ENCODE data around the gene TSPAN16.
A peak's percentile ranks its signal among the peaks of the same experiment; 100 is the strongest.
"Not testable (repeated sequence)": the region's sequence is repeated elsewhere in the genome, so short reads cannot be mapped to it uniquely, and the experiment has no call there.

The TSPAN16 gene

GRCh38 chr19:11332822-11333221 is 36.9 kb downstream of the TSPAN16 start:
- no peaks in the 10 kb centered on the region for H3K27me3 ChIP-seq (ENCODE audit: insufficient read depth, low read length)
- peaks cover 9% of the 10 kb centered on the region for H3K9me3 ChIP-seq (ENCODE audit: low read length)
- H3K4me1 ChIP-seq (ENCODE audit: insufficient read depth, low read length), result no peaks in the 10 kb centered on the region
- H3K4me3 ChIP-seq (ENCODE audit: low read length), result no peak overlapping the region
- no peak overlapping the region for H2AFZ ChIP-seq (ENCODE audit: low read depth, low read length)
- H3K36me3 ChIP-seq (ENCODE audit: insufficient read depth, low read length), result peaks cover 25% of the 10 kb centered on the region

GRCh38 chr19:11333838-11334237 is 37.9 kb downstream of the TSPAN16 start:
- peaks cover 25% of the 10 kb centered on the region for H3K36me3 ChIP-seq (ENCODE audit: insufficient read depth, low read length)
- not testable (repeated sequence) for H3K9me3 ChIP-seq (ENCODE audit: low read length); H3K27me3 ChIP-seq (ENCODE audit: insufficient read depth, low read length); H3K4me1 ChIP-seq (ENCODE audit: insufficient read depth, low read length); H2AFZ ChIP-seq (ENCODE audit: low read depth, low read length); H3K4me3 ChIP-seq (ENCODE audit: low read length)

GRCh38 chr19:11335449-11336146 is 39.6 kb downstream of the TSPAN16 start:
- H3K4me3 ChIP-seq (ENCODE audit: low read length), result no peak overlapping the region

GRCh38 chr19:11337080-11337479 is 41.1 kb downstream of the TSPAN16 start:
- H3K9me3 ChIP-seq (ENCODE audit: low read length), result peaks cover 9% of the 10 kb centered on the region
- H3K36me3 ChIP-seq (ENCODE audit: insufficient read depth, low read length), result peaks cover 29% of the 10 kb centered on the region
- no peak overlapping the region for H3K4me3 ChIP-seq (ENCODE audit: low read length)
- no peak overlapping the region for H2AFZ ChIP-seq (ENCODE audit: low read depth, low read length)
- H3K4me1 ChIP-seq (ENCODE audit: insufficient read depth, low read length), result peaks cover 14% of the 10 kb centered on the region
- no peaks in the 10 kb centered on the region for H3K27me3 ChIP-seq (ENCODE audit: insufficient read depth, low read length)

More at GRCh38 chr19:11335449-11336146, 39.6 kb downstream of the TSPAN16 start:
- Histone ChIP-seq H2AFZ (ENCODE audit: low read depth, low read length) (no peak overlapping the region), H3K4me1 (ENCODE audit: insufficient read depth, low read length) (peaks cover 14% of the 10 kb centered on the region), H3K27me3 (ENCODE audit: insufficient read depth, low read length) (no peaks in the 10 kb centered on the region), H3K9me3 (ENCODE audit: low read length) (peaks cover 9% of the 10 kb centered on the region), H3K36me3 (ENCODE audit: insufficient read depth, low read length) (peaks cover 25% of the 10 kb centered on the region)

- Histone ChIP-seq H3K4me3 (ENCODE audit: low read length) (no peak overlapping the region), H3K9me3 (ENCODE audit: low read length) (peaks cover 9% of the 10 kb centered on the region), H2AFZ (ENCODE audit: low read depth, low read length) (no peak overlapping the region), H3K4me1 (ENCODE audit: insufficient read depth, low read length) (peaks cover 14% of the 10 kb centered on the region), H3K27me3 (ENCODE audit: insufficient read depth, low read length) (no peaks in the 10 kb centered on the region), H3K36me3 (ENCODE audit: insufficient read depth, low read length) (peaks cover 26% of the 10 kb centered on the region)
Observed at GRCh38 chr19:11338121-11338520, 42.2 kb downstream of the TSPAN16 start.

GRCh38 chr19:11338569-11339253 is 42.8 kb downstream of the TSPAN16 start:
- no peaks in the 10 kb centered on the region for H3K27me3 ChIP-seq (ENCODE audit: insufficient read depth, low read length)
- peaks cover 9% of the 10 kb centered on the region for H3K9me3 ChIP-seq (ENCODE audit: low read length)
- peak overlapping the region; percentile 67 for H3K4me3 ChIP-seq (ENCODE audit: low read length)
- H3K4me1 ChIP-seq (ENCODE audit: insufficient read depth, low read length), result peaks cover 14% of the 10 kb centered on the region
- H3K36me3 ChIP-seq (ENCODE audit: insufficient read depth, low read length), result peaks cover 23% of the 10 kb centered on the region
- peak overlapping the region; percentile 79 for H2AFZ ChIP-seq (ENCODE audit: low read depth, low read length)

- peak within 1 kb of the TSS; percentile 67 for H3K4me3 ChIP-seq (ENCODE audit: low read length)
- H3K27me3 ChIP-seq (ENCODE audit: insufficient read depth, low read length), result no peaks in the 10 kb centered on the region
- peak within 1 kb of the TSS; percentile 79 for H2AFZ ChIP-seq (ENCODE audit: low read depth, low read length)
Observed at GRCh38 chr19:11339254-11340098, 43.5 kb downstream of the TSPAN16 start, which contains the start of gene RAB3D. Gene RAB3D (minus strand): TSS chr19:11339657. CDS start chr19:11337399, 2,258 bp downstream.

GRCh38 chr19:11340099-11340467 is 44.1 kb downstream of the TSPAN16 start:
- not testable (repeated sequence) for H2AFZ ChIP-seq (ENCODE audit: low read depth, low read length); H3K27me3 ChIP-seq (ENCODE audit: insufficient read depth, low read length); H3K9me3 ChIP-seq (ENCODE audit: low read length)
- Histone ChIP-seq H3K4me3 (ENCODE audit: low read length) (peak overlapping the region; percentile 67), H3K36me3 (ENCODE audit: insufficient read depth, low read length) (peaks cover 18% of the 10 kb centered on the region), H3K4me1 (ENCODE audit: insufficient read depth, low read length) (peaks cover 15% of the 10 kb centered on the region)

More at GRCh38 chr19:11339254-11340098, 43.5 kb downstream of the TSPAN16 start, which contains the start of gene RAB3D:
- H3K4me1 ChIP-seq (ENCODE audit: insufficient read depth, low read length), result peaks cover 14% of the 10 kb centered on the region
- H3K36me3 ChIP-seq (ENCODE audit: insufficient read depth, low read length), result peaks cover 21% of the 10 kb centered on the region
- peaks cover 9% of the 10 kb centered on the region for H3K9me3 ChIP-seq (ENCODE audit: low read length)

GRCh38 chr19:11342429-11342828 is 46.5 kb downstream of the TSPAN16 start:
- Histone ChIP-seq H3K4me1 (ENCODE audit: insufficient read depth, low read length) (peaks cover 22% of the 10 kb centered on the region), H3K36me3 (ENCODE audit: insufficient read depth, low read length) (peaks cover 4% of the 10 kb centered on the region), H3K9me3 (ENCODE audit: low read length) (no peaks in the 10 kb centered on the region), H3K4me3 (ENCODE audit: low read length) (no peak overlapping the region), H3K27me3 (ENCODE audit: insufficient read depth, low read length) (no peaks in the 10 kb centered on the region), H2AFZ (ENCODE audit: low read depth, low read length) (no peak overlapping the region)

- Histone ChIP-seq H2AFZ (ENCODE audit: low read depth, low read length) (peak overlapping the region; percentile 27), H3K9me3 (ENCODE audit: low read length) (peaks cover 7% of the 10 kb centered on the region), H3K4me1 (ENCODE audit: insufficient read depth, low read length) (peaks cover 8% of the 10 kb centered on the region), H3K27me3 (ENCODE audit: insufficient read depth, low read length) (no peaks in the 10 kb centered on the region), H3K4me3 (ENCODE audit: low read length) (peak overlapping the region; percentile 68), H3K36me3 (ENCODE audit: insufficient read depth, low read length) (peaks cover 4% of the 10 kb centered on the region)
Observed at GRCh38 chr19:11345122-11345803, 49.3 kb downstream of the TSPAN16 start.

GRCh38 chr19:11346104-11346940 is 50.4 kb downstream of the TSPAN16 start, which contains the start of the genes CCDC159 and TMEM205:
Gene CCDC159 (plus strand): TSS chr19:11346519. CDS start chr19:11346607, 88 bp downstream.
Gene TMEM205 (minus strand): TSS chr19:11346268. CDS start chr19:11345619, 649 bp downstream.
- H3K4me1 ChIP-seq (ENCODE audit: insufficient read depth, low read length), result peaks cover 8% of the 10 kb centered on the region
- no peaks in the 10 kb centered on the region for H3K27me3 ChIP-seq (ENCODE audit: insufficient read depth, low read length)
- peak within 1 kb of the TSS; percentile 68 for H3K4me3 ChIP-seq (ENCODE audit: low read length)
- peaks cover 4% of the 10 kb centered on the region for H3K36me3 ChIP-seq (ENCODE audit: insufficient read depth, low read length)
- peak within 1 kb of the TSS; percentile 27 for H2AFZ ChIP-seq (ENCODE audit: low read depth, low read length)
- peaks cover 7% of the 10 kb centered on the region for H3K9me3 ChIP-seq (ENCODE audit: low read length)
